ENCODE results near the gene TOR1AIP1.

The TOR1AIP1 gene

GRCh38 chr1:179883040-179883744 lies 1.1 kb downstream of the TOR1AIP1 start:
- peak; percentile 30 to 84 (median 44) for DNase-seq

GRCh38 chr1:179883745-179884138 lies 1.7 kb downstream of the TOR1AIP1 start:
- peak; percentile 28 to 66 (median 54) for DNase-seq

GRCh38 chr1:179888071-179888470 lies 6.0 kb downstream of the TOR1AIP1 start:
- no peak for DNase-seq

- DNase-seq = no peak
Measured at GRCh38 chr1:179889589-179889988, 7.5 kb downstream of the TOR1AIP1 start.

- no peak for DNase-seq
Measured at GRCh38 chr1:179910934-179911333, 28.8 kb downstream of the TOR1AIP1 start.

- DNase-seq = no peak
Measured at GRCh38 chr1:179911812-179912211, 29.7 kb downstream of the TOR1AIP1 start.

- no peak for DNase-seq
Measured at GRCh38 chr1:179917601-179918429, 35.7 kb downstream of the TOR1AIP1 start.

GRCh38 chr1:179921472-179921871 lies 39.4 kb downstream of the TOR1AIP1 start:
- DNase-seq = no peak

GRCh38 chr1:179921981-179922872 lies 40.1 kb downstream of the TOR1AIP1 start:
- DNase-seq = no peak

- DNase-seq = no peak
Measured at GRCh38 chr1:179923029-179923428, 40.9 kb downstream of the TOR1AIP1 start.

GRCh38 chr1:179924268-179924667 lies 42.2 kb downstream of the TOR1AIP1 start:
- no peak for DNase-seq

GRCh38 chr1:179925302-179925701 lies 43.2 kb downstream of the TOR1AIP1 start:
- DNase-seq = no peak

GRCh38 chr1:179925922-179926849 lies 44.1 kb downstream of the TOR1AIP1 start:
- no peak for DNase-seq

GRCh38 chr1:179926850-179927205 lies 44.7 kb downstream of the TOR1AIP1 start:
- DNase-seq = no peak

GRCh38 chr1:179929955-179930798 lies 48.1 kb downstream of the TOR1AIP1 start:
- no peak for DNase-seq

GRCh38 chr1:179930867-179931266 lies 48.8 kb downstream of the TOR1AIP1 start:
- no peak for DNase-seq

GRCh38 chr1:179933219-179933618 lies 51.1 kb downstream of the TOR1AIP1 start:
- no peak for DNase-seq

GRCh38 chr1:179935909-179936496 lies 53.9 kb downstream of the TOR1AIP1 start:
- DNase-seq = no peak

GRCh38 chr1:179937668-179938254 lies 55.7 kb downstream of the TOR1AIP1 start:
- no peak for DNase-seq

- DNase-seq = no peak
Measured at GRCh38 chr1:179938752-179939151, 56.7 kb downstream of the TOR1AIP1 start.
